ENCODE results near the gene ESR1. TPM values are rescaled to one million over a fixed set of nuclear protein-coding genes. Genes with fewer than 3 reads are reported as not detected.

Gene ESR1
- total and polyA plus RNA-seq, 2 donors from 2014 or later: 1.1 to 5.2 TPM

DNA sequence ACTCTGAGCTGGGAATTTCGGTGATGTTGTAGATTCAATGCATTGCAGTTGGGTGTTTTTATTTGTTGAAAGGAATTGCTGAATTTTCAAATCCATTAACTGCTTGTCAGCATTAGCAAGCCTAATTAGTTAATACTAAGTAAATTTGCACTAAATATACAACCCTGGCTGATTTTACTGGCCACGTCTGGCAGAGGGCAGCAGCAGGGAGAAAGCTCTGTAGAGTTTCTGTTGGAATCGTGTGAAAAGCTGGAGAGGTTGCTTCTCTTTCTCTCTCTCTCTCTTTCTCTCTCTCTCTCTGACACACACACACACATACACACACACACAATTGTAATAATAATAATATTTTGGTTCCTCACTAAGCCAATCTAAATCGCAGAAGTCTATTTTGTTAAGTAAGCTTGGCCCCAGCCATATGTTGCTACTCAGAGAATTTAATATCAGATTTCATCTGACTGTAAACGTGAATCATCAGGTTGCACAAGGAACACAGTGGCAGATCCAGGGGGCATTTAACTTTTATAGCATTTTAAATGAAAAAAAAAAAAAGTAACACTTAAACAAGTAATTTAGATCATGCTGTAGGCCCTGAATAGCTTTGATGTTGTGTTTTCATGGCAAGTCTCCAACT is 289.5 kb downstream of the ESR1 start:
- DNase-seq: peak in 2 of 5 donors; percentile 51 to 58
- Histone ChIP-seq H3K27ac (ENCODE audit: low read depth in 2 of 2, low read length in 2 of 2) (no peak overlapping the region), H3K4me3 (ENCODE audit: low read length in 3 of 3) (no peak overlapping the region), H3K9ac (ENCODE audit: low read length in 3 of 3) (no peak overlapping the region), H3K27me3 (ENCODE audit: control insufficient read depth, insufficient read depth, low read length) (no peaks in the 10 kb centered on the region), H3K36me3 (ENCODE audit: control insufficient read depth in 2 of 3, insufficient read depth in 3 of 3, low read length in 3 of 3) (no peaks in the 10 kb centered on the region), H3K4me1 (ENCODE audit: control insufficient read depth in 2 of 3, insufficient read depth in 2 of 3, low read depth in 1 of 3, low read length in 3 of 3) (no peaks in the 10 kb centered on the region), H3K9me3 (ENCODE audit: control insufficient read depth in 2 of 3, insufficient read depth in 1 of 3, low read length in 3 of 3) (no peaks in the 10 kb centered on the region)
- TF ChIP-seq, protein P1, sequence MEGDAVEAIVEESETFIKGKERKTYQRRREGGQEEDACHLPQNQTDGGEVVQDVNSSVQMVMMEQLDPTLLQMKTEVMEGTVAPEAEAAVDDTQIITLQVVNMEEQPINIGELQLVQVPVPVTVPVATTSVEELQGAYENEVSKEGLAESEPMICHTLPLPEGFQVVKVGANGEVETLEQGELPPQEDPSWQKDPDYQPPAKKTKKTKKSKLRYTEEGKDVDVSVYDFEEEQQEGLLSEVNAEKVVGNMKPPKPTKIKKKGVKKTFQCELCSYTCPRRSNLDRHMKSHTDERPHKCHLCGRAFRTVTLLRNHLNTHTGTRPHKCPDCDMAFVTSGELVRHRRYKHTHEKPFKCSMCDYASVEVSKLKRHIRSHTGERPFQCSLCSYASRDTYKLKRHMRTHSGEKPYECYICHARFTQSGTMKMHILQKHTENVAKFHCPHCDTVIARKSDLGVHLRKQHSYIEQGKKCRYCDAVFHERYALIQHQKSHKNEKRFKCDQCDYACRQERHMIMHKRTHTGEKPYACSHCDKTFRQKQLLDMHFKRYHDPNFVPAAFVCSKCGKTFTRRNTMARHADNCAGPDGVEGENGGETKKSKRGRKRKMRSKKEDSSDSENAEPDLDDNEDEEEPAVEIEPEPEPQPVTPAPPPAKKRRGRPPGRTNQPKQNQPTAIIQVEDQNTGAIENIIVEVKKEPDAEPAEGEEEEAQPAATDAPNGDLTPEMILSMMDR (IDR thresholded peaks at IDR 0.05; ENCODE audit: borderline replicate concordance, extremely low read depth, insufficient read depth): no peak
- intact Hi-C loops (cut with DNase I): no loop called here
- no peak for FAIRE-seq

DNA sequence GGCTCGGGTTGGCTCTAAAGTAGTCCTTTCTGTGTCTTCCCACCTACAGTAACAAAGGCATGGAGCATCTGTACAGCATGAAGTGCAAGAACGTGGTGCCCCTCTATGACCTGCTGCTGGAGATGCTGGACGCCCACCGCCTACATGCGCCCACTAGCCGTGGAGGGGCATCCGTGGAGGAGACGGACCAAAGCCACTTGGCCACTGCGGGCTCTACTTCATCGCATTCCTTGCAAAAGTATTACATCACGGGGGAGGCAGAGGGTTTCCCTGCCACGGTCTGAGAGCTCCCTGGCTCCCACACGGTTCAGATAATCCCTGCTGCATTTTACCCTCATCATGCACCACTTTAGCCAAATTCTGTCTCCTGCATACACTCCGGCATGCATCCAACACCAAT is 291.2 kb downstream of the ESR1 start:
- H3K36me3 ChIP-seq (ENCODE audit: control insufficient read depth in 2 of 3, insufficient read depth in 3 of 3, low read length in 3 of 3): no peaks in the 10 kb centered on the region
- peak in 1 of 5 donors; percentile 53 for DNase-seq

DNA sequence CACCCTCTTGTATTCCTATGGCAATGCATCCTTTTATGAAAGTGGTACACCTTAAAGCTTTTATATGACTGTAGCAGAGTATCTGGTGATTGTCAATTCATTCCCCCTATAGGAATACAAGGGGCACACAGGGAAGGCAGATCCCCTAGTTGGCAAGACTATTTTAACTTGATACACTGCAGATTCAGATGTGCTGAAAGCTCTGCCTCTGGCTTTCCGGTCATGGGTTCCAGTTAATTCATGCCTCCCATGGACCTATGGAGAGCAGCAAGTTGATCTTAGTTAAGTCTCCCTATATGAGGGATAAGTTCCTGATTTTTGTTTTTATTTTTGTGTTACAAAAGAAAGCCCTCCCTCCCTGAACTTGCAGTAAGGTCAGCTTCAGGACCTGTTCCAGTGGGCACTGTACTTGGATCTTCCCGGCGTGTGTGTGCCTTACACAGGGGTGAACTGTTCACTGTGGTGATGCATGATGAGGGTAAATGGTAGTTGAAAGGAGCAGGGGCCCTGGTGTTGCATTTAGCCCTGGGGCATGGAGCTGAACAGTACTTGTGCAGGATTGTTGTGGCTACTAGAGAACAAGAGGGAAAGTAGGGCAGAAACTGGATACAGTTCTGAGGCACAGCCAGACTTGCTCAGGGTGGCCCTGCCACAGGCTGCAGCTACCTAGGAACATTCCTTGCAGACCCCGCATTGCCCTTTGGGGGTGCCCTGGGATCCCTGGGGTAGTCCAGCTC is 292.1 kb downstream of the ESR1 start:
- H3K4me1 ChIP-seq (ENCODE audit: control insufficient read depth in 2 of 3, insufficient read depth in 2 of 3, low read depth in 1 of 3, low read length in 3 of 3): no peaks in the 10 kb centered on the region
- H3K9ac ChIP-seq (ENCODE audit: low read length in 3 of 3): no peak overlapping the region
- H3K9me3 ChIP-seq (ENCODE audit: control insufficient read depth in 2 of 3, insufficient read depth in 1 of 3, low read length in 3 of 3): no peaks in the 10 kb centered on the region
- H3K36me3 ChIP-seq (ENCODE audit: control insufficient read depth in 2 of 3, insufficient read depth in 3 of 3, low read length in 3 of 3): no peaks in the 10 kb centered on the region
- no peak for DNase-seq
- FAIRE-seq: no peak
- no peak overlapping the region for H3K27ac ChIP-seq (ENCODE audit: low read depth in 2 of 2, low read length in 2 of 2)
- intact Hi-C loops (cut with DNase I): no loop called here
- TF ChIP-seq, protein P1 (IDR thresholded peaks at IDR 0.05; ENCODE audit: borderline replicate concordance, extremely low read depth, insufficient read depth): no peak
- no peak overlapping the region for H3K4me3 ChIP-seq (ENCODE audit: low read length in 3 of 3)
- H3K27me3 ChIP-seq (ENCODE audit: control insufficient read depth, insufficient read depth, low read length): no peaks in the 10 kb centered on the region

More for the DNA sequence above, 291.2 kb downstream of the ESR1 start:
- no peak overlapping the region for H3K9ac ChIP-seq (ENCODE audit: low read length in 3 of 3)
- FAIRE-seq: no peak
- no peak overlapping the region for H3K4me3 ChIP-seq (ENCODE audit: low read length in 3 of 3)
- H3K27me3 ChIP-seq (ENCODE audit: control insufficient read depth, insufficient read depth, low read length): no peaks in the 10 kb centered on the region
- no peaks in the 10 kb centered on the region for H3K4me1 ChIP-seq (ENCODE audit: control insufficient read depth in 2 of 3, insufficient read depth in 2 of 3, low read depth in 1 of 3, low read length in 3 of 3)
- H3K27ac ChIP-seq (ENCODE audit: low read depth in 2 of 2, low read length in 2 of 2): no peak overlapping the region
- intact Hi-C loops (cut with DNase I): no loop called here
- H3K9me3 ChIP-seq (ENCODE audit: control insufficient read depth in 2 of 3, insufficient read depth in 1 of 3, low read length in 3 of 3): no peaks in the 10 kb centered on the region
- TF ChIP-seq, protein P1 (IDR thresholded peaks at IDR 0.05; ENCODE audit: borderline replicate concordance, extremely low read depth, insufficient read depth): no peak

Data from kidney (tissue), 14 donors.